H1 (cell line): ENCODE results near the gene LHFPL6. TPM values are rescaled to one million over a fixed set of nuclear protein-coding genes. Genes with fewer than 3 reads are reported as not detected.

Experiments
- CTBP2 ChIP-seq: IDR thresholded peaks from 2 replicates; pipeline ENCODE4 v1.7.0; 2011; ENCODE audit warnings: borderline replicate concordance, mild to moderate bottlenecking, moderate library complexity, mixed read lengths, low read length; ENCODE audit not compliant: insufficient read depth, insufficient read length
- FOSL1 ChIP-seq: IDR thresholded peaks from 2 replicates; pipeline ENCODE4 v1.6.1; 2011; ENCODE audit warnings: mild to moderate bottlenecking, low read depth, low read length, moderate library complexity; ENCODE audit not compliant: insufficient read depth
- GTF2F1 ChIP-seq: IDR thresholded peaks from 2 replicates; pipeline ENCODE4 v1.6.1; 2012; ENCODE audit warnings: low read depth, low read length, improper control_type of control experiment, borderline replicate concordance
- HDAC6 ChIP-seq: IDR thresholded peaks from one replicate; pipeline ENCODE4 v1.7.1; 2012; ENCODE audit warnings: low read depth, mild to moderate bottlenecking, inconsistent platforms, low read length, moderate library complexity
- KDM1A ChIP-seq: fragments of 200-600, 300-600 bp; sonication (generic); IDR thresholded peaks from 2 replicates; pipeline ENCODE4 v1.7.1; 2016; ENCODE audit warnings: mild to moderate bottlenecking, low read length, borderline replicate concordance
- KDM4A ChIP-seq: IDR thresholded peaks from one replicate; pipeline ENCODE4 v1.7.1; 2012; ENCODE audit warnings: low read depth, mild to moderate bottlenecking, moderate library complexity, low read length, inconsistent platforms; ENCODE audit not compliant: severe bottlenecking
- NANOG ChIP-seq: IDR thresholded peaks from 2 replicates; pipeline ENCODE4 v1.6.1; 2011; ENCODE audit warnings: low read length, low read depth, mild to moderate bottlenecking, inconsistent platforms; ENCODE audit not compliant: insufficient read depth, poor library complexity, severe bottlenecking
- SP1 ChIP-seq: IDR thresholded peaks from 2 replicates; pipeline ENCODE4 v1.6.1; 2011; ENCODE audit warnings: low read depth, low read length
- polyA plus RNA-seq, 7 experiments: library from polyadenylated mRNA; depleted of rRNA in 3 of 7; stranded (reverse) in 5 of 7; unstranded in 2 of 7; fragments of >200 nt in 5 of 7; fragments of 200-250 nt in 2 of 7; gene quantifications; 1 replicate in 5 of 7; 2 replicates in 1 of 7; 4 replicates in 1 of 7; pipeline versions ENCODE4 v1.2.1 to v1.2.3, GENCODE V29; 2011 to 2013; ENCODE audit warnings: missing spikeins in 2 of 7, mixed read lengths in 2 of 7
- total RNA-seq: library from RNA; stranded (reverse); fragmentation: NEBNext Ultra II Directional; extraction: Animal tissue kit (Norgen Biotek cat#: 25700); gene quantifications from 2 replicates; pipeline ENCODE4 v1.2.1, GENCODE V29; 2021

LHFPL6 gene
- total and polyA plus RNA-seq, 2 of the 8 experiments (the other 6 are each of a cell fraction or from before 2014, with no cell fraction given) = 7.6 to 17.0 TPM

GRCh38 chr13:39433651-39434050 lies 169.3 kb downstream of the LHFPL6 start (continued):
- TF ChIP-seq FOSL1 (no peak), SP1 (no peak), NANOG (no peak), KDM1A (no peak), GTF2F1 (no peak), CTBP2 (no peak), KDM4A (no peak), HDAC6 (no peak)
